ENCODE data around the gene TECR.

TECR gene

DNA sequence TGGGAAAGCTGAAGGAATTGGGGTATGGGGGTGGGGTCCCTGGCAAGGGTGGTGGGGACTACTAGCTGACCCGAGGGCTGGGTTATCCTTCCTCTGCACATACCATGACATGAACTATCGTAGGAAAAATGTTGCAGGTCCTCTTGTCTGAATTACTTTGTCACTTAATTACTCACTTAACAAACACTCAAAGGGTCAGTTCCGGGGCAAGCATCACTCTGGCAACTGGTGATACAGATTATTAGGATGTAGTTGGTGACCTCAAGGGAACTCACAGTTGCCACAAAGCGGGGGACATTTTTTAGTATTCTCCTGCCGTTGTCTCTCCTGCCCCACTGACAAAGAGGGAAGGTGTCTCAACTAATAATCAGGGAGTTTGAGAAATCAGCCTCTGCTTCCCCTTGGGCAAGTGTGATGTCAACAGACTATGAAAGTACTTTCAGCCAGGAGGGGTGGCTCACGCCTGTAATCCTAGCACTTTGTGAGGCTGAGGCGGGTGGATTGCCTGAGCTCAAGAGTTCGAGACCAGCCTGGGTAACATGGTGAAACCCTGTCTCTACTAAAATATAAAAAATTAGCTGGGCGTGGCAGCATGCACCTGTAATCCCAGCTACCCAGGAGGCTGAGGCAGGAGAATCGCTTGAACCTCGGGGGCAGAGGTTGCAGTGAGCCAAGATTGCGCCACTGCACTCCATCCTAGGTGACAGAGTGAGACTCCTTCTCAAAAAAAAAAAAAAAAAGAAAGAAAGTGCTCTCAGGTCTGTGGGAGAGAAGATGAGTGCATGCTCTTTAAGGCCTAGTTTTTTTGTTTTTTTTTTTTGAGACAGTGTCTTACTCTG is 21.5 kb upstream of the TECR start:
- no peak for DNase-seq (ENCODE audit: low read depth in 2 of 2, low spot score in 1 of 2)

DNA sequence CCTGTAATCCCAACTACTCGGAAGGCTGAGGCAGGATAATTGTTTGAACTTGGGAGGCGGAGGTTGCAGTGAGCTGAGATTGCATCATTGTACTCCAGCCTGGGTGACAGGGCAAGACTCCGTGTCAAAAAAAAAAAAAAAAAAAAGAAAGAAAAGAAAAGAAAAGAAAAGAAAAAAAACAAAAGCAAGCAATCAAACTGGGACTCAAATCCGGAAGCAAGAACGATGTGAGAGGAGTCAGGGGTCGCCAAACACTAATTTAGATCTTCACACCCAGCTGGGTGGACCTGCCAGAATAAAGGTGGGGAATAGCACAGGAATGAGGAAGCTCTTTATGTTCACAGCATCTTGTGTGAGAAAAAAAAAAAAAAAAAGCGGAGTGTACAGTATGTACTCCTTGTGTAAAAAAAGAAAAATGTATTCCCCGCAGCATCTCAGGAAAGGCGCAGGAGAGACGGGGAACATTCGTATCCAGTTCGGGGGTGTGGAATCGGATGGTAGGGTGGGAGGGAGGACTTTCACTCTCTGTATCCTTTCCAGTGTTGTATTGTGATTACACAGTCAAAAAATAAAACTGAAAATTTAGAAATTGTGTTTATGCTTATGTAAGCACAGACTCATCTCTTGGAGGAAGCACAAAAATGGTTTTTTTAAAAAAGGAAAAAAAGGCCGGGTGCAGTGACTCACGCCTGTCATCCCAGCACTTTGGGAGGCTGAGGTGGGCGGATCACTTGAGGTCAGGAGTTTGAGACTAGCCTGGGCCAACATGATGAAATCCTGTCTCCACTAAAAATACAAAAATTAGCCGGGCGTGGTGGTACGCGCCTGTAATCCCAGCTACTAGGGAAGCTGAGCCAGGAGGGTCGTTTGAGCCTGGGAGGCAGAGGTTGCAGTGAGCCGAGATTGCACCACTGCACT is 18.8 kb upstream of the TECR start:
- DNase-seq (ENCODE audit: low read depth in 2 of 2, low spot score in 1 of 2), result no peak

DNA sequence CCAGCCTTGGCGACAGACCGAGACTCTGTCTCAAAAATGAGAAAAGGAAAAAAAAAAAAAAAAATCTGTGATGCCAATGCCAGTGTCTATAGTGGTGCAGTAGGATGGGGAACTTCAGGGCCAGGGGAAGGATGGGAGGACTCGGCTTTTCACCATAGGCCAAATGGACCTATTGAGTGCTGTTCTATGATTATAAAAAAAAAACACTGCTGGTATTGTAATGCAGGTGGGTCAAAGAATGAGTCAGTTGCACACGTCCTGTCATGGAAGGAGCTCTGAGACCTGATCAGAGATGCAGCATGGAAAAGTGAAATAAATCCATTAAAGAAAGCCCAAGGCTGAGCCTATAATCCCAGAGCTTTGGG is 18.2 kb upstream of the TECR start:
- DNase-seq (ENCODE audit: low read depth in 2 of 2, low spot score in 1 of 2), result no peak

DNA sequence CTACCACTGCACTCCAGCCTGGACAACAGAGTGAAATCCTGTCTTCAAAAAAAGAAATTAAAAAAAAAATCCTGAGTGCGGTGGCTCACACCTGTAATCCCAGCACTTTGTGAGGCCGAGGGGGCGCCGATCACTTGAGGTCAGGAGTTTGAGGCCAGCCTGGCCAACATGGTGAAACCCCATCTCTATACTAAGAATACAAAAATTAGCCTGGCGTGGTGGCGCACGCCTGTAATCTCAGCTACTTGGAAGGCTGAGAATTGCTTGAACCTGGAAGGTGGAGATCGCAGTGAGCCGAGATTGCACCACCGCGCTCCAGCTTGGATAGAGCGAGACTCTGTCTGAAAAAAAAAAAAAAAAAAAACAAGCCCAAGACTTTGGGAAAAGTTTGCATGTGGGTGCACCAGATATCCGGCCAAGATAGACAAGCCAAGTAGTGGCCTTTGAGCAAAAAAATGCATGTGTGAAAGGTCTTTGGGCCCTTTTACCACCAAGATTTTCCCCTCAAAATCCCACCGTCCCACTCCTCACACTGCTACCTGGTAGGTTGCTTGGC is 16.9 kb upstream of the TECR start:
- no peak for DNase-seq (ENCODE audit: low read depth in 2 of 2, low spot score in 1 of 2)

DNA sequence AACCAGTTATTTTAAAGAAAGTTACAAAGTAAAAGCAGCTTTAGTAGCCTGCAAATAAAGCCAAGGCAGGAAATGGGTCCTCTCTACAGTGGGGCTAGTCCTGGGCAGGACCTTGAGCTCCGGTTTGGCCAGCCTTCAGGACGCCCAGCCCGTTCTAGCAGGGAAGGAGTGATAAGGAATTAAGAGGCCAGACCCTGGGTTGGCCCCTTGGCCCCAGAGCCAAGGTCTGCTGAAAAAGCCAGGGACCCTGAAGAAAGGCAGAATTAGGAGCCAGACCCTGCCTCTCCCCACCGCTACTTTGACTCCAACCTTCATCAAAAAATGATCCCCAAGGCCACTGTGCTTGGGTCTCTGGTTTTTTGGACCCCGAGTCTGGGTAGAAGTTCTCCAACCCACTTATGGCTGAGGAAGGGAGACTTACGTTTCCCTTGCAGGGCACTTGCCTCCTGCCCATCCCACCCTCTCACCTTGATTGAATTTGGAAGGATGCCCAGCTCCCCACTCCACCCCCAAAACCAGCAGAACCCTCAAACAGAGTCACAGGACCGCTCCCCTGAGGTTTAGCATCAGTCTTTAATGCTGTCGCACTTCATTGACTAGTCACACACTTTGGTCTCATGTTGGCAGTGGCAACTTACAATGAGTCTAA is 15.1 kb upstream of the TECR start:
- DNase-seq (ENCODE audit: low read depth in 2 of 2, low spot score in 1 of 2), result no peak

DNA sequence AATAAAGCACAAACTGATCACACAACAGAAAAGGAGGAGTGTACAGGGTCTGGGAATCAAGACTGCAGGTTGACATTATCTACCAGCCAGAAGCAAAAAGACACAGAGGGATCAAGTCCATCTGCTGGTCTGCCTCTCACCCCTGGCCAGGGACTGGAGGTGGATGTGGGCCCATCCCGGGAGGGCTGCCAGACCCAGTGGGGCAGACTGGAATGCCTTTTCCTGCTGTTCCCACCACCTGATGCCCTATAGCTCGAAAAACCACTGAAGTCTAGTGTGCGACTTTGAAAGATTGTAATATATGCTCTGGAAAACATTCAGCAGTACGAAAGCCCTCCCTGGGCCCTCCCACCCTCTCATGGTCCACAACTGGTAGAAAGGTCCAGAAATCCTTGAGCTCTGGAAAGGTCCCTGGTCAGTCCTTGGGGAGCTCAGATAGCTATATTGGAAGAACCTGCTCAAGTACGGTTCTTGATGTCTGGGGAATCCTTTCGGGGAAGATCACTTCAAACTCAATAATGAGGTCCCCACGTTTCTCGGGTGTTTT is 13.8 kb upstream of the TECR start:
- DNase-seq (ENCODE audit: low read depth in 2 of 2, low spot score in 1 of 2), result no peak

DNA sequence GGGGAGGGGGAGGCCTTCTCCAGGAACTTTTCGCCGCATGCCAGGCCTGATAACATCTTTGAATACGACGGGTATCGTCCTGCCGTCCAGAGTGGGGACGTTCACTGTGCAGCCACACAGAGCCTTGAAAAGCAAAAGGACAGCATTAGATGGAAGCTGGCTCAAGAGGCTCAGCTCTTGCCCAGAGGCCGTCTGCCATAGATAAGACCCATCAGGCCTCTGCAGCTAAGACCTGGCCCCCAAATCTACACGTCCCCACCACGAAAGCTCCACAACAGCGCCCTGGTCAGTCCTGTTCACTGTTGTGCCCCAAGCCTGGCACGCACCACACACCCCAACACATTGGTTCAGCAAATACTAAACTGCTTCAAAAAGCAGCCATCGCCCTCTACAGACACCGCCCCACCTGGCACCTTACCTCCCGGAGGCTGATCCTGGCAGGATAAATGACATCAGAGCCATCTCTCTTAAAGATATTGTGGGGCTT is 13.3 kb upstream of the TECR start:
- DNase-seq (ENCODE audit: low read depth in 2 of 2, low spot score in 1 of 2), result no peak

DNA sequence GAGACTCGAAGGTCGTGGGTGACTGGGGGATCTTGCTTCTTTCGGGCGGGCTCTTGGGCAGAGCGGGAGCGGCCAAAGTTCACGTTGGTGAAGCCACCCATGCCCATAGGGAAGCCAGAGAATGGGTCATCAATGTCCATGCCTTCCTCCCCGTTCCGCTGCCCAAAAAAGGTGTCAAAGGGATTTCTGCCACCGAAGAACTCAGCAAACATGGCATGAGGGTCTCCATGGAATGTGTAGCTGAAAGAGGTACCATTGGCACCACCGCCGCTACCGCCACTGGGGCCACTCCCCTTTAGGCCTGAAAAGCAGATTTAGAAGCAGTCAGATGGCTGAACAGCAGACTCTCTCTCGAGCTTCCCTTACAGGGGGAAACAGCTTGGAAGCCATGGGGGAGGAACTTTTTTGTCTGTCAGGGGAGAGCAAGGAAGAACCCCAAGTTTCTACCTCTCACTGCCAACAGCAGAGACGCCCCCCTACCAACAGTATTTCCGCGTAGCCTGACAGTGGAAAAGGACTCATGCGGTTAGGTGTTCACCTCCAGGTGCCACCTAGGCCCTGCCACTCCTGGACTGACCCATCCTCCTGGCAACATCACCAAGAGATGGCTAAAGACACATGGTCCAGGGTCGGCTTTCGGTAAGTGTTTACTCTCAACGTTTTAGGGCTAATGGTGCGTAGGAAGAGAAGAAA is 12.5 kb upstream of the TECR start:
- no peak for DNase-seq (ENCODE audit: low read depth in 2 of 2, low spot score in 1 of 2)

DNA sequence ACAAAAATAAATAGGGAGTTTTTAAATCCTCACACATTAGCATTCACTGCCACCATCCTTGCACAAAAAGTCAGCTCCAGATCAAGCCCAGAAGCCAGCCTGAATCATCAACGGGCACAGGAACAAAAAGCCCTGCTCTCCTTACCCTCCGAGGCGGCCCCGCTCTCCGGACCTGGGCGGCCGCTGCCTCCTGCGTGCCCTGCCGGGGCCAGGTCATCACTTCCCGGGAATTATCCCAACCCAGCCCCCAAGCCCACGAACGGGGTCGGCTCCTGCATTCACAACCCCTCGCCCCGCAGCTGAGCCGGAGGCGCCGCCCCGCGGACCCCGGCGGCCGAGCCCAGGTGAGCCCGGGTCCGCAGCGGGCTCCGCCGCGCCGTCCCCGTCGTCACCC is 12.0 kb upstream of the TECR start:
- no peak for DNase-seq (ENCODE audit: low read depth in 2 of 2, low spot score in 1 of 2)

DNA sequence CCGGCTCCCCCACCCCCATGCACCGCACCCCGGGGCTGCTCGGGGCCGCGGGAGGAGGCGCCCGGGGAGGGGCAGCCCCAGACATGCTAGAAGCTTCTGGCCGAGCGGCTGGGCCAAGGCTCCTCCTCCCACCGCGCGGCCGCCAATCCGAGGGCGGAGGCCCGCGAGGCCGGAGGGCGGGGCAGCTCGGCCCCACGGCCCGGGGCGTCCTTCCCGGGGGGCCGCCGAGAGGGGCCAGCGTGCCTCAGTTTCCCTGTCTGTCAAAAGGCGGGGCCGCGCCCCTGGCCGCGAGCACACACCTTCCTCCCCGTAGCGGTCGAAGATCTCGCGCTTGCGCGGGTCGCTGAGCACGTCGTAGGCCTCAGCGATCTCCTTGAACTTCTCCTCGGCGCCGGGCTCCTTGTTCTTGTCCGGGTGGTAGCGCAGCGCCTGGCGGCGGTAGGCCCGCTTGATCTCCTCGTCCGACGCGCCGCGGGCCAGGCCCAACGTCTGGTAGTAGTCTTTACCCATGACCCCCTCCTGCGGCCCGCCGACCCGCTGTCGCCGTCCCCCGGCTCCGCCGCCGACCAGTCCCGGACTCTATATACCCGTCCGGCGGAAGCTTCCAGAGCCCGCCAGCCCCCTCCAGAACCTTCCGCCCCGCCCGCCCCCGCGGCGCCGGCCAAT is 11.4 kb upstream of the TECR start, which contains the start of gene DNAJB1:
DNAJB1 (minus strand) TSS at position 558 of the 666 bp plus-strand sequence; CDS start at position 510, 48 bp downstream.
- DNase-seq (ENCODE audit: low read depth in 2 of 2, low spot score in 1 of 2), result peak; percentile 32 to 47

DNA sequence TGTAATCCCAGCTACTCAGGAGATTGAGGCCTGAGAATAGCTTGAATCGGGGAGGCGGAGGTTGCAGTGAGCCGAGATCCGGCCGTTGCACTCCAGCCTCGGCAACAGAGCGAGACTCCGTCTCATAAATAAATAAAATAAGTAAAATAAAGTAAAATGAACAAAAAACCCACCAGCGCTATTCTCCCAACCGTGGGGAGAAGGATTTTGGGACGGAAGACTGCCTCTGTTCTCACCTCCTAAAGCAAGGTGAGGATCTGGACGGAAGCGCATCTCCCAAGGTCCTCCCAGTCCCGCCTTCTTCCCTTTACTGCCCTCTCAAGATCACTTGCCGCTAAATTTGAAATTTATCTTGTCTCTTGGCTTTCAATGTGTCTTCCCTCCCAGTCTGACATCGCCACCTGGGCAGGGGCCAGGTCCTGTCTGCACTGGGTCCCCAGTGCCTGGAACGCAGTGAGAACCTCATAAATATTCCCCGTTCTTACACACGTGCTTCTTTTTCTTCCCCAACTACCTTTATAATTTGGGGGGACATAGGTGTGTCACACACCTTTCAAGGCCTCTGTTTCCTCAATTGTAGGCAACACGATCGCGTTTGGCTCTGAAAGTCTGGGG is 10.0 kb upstream of the TECR start:
- no peak for DNase-seq (ENCODE audit: low read depth in 2 of 2, low spot score in 1 of 2)

DNA sequence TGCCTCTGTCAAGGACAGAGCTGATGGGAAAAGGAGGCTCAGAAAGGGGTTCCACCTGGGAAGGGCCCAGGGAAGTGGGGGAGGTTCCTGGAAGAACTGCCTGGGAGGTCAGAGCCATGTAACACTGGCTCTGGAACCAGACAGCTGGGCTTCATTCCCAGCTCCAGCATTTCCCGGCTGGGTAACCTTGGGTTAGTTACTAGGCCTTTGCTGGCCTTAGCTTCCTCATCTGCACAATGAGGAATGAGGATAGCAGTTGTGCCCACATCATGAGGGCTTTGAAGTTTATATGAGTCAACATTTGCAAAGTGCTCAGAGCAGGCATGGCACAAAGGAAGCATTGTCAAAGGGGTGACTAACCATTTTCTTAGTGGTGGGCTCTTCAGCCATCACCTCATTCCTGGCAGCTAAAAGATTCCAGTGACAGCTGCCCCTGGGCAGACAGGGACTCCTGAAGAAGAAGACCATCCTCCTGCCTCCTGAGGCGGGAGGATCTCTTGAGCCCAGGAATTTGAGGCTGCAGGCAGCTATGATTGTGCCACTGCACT is 9.5 kb upstream of the TECR start:
- no peak for DNase-seq (ENCODE audit: low read depth in 2 of 2, low spot score in 1 of 2)

DNA sequence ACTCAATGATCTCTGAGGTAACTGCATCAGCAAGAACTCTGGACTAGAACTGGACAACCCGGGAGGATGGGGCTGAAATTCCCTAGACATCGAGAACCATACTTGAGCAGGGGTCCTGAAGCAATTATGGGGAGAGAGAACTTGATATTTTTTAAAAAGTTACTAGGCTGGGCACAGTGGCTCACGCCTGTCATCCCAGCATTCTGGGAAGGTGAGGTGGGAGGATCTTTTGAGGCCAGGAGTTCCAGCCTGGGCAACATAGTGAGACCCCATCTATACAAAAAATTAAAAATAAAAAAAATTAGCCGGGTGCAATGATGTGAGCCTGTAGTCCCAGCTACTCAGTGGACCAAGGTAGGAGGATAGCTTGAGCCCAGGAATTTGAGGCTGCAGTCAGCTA is 8.9 kb upstream of the TECR start:
- no peak for DNase-seq (ENCODE audit: low read depth in 2 of 2, low spot score in 1 of 2)

DNA sequence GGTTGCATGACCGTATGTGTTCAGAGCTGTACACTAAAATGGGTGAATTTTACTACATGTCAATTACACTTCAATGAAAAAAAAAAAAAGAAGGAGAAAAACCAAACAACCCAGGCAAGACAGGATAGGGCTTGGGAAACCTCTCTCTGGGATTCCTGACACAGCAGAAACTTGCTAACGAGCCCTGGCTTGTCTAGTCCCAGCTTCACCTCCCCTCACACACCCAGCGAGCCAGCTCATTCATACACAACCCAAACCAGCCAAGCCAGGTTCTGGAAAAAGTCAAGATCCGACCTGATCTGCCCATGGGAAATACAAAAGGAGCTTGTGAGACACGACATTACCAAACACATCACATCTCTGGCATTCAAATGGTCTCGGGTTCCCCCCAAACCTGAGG is 3.7 kb upstream of the TECR start:
- no peak for DNase-seq (ENCODE audit: low read depth in 2 of 2, low spot score in 1 of 2)

DNA sequence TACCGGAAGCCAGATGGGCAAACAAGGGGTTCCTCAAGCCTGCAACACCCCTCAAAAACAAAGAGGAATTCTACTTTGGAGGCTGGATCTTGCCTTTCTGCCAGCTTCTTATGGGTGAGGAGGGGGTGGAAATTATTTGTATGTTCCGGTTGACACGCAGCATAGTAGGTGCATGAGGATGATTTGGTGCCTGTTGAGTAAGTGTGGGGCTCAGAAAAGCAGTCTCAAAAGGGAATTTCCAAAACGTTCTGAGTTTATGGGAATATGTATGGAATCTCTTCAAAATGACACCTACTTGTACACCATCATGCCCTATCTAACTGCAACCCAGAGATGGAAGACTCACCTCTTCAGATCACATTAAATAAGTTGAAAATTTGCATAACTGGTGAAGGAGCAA is 3.0 kb upstream of the TECR start:
- no peak for DNase-seq (ENCODE audit: low read depth in 2 of 2, low spot score in 1 of 2)

DNA sequence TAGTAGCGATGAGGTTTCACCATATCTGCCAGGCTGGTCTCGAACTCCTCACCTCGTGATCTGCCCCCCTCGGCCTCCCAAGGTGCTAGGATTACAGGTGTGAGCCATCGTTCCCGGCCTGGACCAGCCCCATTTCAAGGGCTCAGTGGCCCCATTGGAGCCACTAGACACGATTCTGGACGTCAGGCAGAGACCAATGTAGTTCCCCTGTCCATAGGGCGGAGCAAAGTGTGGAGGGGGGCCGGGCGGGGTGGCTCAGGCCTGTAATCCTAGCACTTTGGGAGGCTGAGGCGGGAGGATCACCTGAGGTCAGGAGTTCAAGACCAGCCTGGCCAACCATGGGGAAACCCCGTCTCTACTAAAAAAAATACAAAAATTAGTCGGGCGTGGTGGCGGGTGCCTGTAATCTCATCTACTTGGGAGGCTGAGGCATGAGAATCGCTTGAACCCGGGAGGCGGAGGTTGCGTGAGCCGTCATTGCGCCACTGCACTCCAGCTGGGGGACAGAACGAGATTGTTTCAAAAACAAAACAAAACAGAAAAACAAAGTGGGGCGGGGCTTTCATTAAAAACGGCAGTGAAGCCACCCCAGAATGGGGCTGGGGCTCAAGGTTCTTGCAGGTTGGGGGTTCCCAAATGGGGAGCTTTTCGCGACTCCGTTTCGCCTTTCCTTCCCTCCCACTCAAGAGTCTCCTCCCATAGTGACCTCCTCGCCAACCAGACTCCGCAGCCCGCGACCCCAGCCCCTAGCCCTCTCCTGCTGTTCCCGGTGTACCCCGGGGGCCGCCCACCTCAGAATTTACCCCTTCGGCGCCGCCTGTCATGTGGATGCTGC is 758 bp upstream of the TECR start:
- no peak for DNase-seq (ENCODE audit: low read depth in 2 of 2, low spot score in 1 of 2)

DNA sequence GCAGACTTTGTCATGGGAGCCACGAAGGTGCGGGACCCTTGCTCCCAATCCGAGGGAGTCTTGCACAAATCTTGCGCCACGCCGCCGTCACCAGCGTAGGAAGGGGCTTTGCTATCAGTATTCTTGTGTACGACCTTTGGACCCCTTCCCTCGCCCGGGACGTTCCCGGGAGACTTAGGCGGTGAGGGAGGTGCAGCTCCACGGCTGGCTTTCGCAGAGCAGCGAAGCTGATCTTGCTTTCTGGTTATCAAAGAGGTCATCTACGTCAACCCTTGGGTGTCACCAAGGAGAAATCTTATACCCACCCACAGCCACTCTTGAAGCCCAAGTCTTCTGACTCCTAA is 583 bp downstream of the TECR start:
- no peak for DNase-seq (ENCODE audit: low read depth in 2 of 2, low spot score in 1 of 2)

DNA sequence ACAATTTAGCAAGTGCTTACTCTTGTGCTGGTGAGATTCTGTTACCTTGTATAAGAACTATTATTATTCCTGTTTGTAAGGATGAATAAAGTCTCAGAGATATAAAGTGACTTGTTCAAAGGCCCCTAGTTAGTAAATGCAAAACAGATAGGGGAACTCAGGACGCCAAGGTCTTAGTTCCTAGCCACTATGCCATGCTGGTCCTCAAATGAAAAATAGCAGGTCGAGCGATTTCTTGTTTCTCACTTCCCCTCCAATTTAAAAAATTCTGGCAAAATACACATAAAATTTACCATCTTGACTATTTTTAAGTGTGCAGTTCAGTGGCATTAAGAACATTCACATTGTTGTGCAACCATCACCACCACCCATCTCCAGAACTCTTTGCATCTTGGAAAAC is 1.1 kb downstream of the TECR start:
- no peak for DNase-seq (ENCODE audit: low read depth in 2 of 2, low spot score in 1 of 2)

All from stimulated activated CD8-positive, alpha-beta memory T cell treated with anti-CD3 and anti-CD28 coated beads, Interleukin-4, amount 100 ng/mL, for 1 hour (primary cell).